Endothelial cell (in vitro differentiated cells): ENCODE results near the gene TBRG4. TPM values are rescaled to one million over a fixed set of nuclear protein-coding genes. Genes with fewer than 3 reads are reported as not detected.
"Not testable (repeated sequence)": the region's sequence is repeated elsewhere in the genome, so short reads cannot be mapped to it uniquely, and the experiment has no call there.

Source experiments
- DNase-seq: peaks from one replicate; pipeline ENCODE4 v3.0.0; 2021; ENCODE audit warnings: low spot score
- H3K27ac Mint-ChIP-seq: one replicate; pipeline ENCODE4 v1.8.0; 2021; ENCODE audit warnings: mixed read lengths, inconsistent platforms; ENCODE audit not compliant: unreplicated experiment
- H3K27me3 Mint-ChIP-seq: one replicate; pipeline ENCODE4 v1.8.0; 2021; ENCODE audit warnings: mild to moderate bottlenecking, moderate library complexity, mixed read lengths, inconsistent platforms; ENCODE audit not compliant: unreplicated experiment
- H3K36me3 Mint-ChIP-seq: one replicate; pipeline ENCODE4 v1.8.0; 2021; ENCODE audit warnings: mild to moderate bottlenecking, low read depth, mixed read lengths, inconsistent platforms; ENCODE audit not compliant: unreplicated experiment
- H3K4me1 Mint-ChIP-seq: one replicate; pipeline ENCODE4 v1.8.0; 2021; ENCODE audit warnings: mild to moderate bottlenecking, mixed read lengths, inconsistent platforms; ENCODE audit not compliant: unreplicated experiment
- H3K4me3 Mint-ChIP-seq: one replicate; pipeline ENCODE4 v1.8.0; 2021; ENCODE audit warnings: mild to moderate bottlenecking, mixed read lengths, inconsistent platforms; ENCODE audit not compliant: unreplicated experiment
- H3K9me3 Mint-ChIP-seq: one replicate; pipeline ENCODE4 v1.8.0; 2021; ENCODE audit warnings: mixed read lengths, inconsistent platforms; ENCODE audit not compliant: unreplicated experiment
- total RNA-seq: library from RNA; stranded (reverse); fragmentation: NEBNext Ultra II Directional; extraction: Animal tissue kit (Norgen Biotek cat#: 25700); gene quantifications from one replicate; pipeline ENCODE4 v1.2.1, GENCODE V29; 2021; ENCODE audit not compliant: unreplicated experiment
- TF ChIP-seq, protein P1 (sequence below): fragments of 200-600 bp; sonication (generic); IDR thresholded peaks from one replicate; pipeline ENCODE4 v1.5.0; 2021; ENCODE audit warnings: antibody characterized with exemption; ENCODE audit not compliant: unreplicated experiment

TBRG4 gene
- total RNA-seq, 1 donor from 2014 or later: 48.1 TPM

DNA sequence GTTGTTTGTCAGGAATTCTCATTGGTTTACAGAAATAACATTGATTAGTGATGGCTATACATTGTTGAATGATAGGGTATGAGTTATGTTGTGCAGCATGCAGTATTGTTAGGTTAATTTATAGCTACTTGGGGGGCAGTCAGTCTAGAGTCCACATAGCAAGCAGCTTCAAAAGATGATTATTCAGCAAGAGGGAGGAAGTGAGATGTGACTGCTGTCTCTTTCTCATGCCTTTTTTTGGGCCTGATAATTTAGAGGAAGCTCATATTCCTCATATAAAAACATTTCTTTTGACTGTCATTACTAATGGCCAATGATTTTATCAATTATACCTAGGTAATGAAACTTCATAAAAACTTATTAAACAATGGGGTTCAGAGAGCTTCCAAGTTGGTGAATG, 3.4 kb upstream of the TBRG4 start:
- Mint-ChIP-seq H3K4me1 (peaks cover 19% of the 10 kb centered on the region), H3K4me3 (no peak overlapping the region), H3K27ac (no peak overlapping the region), H3K36me3 (no peaks in the 10 kb centered on the region), H3K27me3 (peaks cover 19% of the 10 kb centered on the region), H3K9me3 (no peaks in the 10 kb centered on the region)
- no peak for DNase-seq
- TF ChIP-seq, protein P1, sequence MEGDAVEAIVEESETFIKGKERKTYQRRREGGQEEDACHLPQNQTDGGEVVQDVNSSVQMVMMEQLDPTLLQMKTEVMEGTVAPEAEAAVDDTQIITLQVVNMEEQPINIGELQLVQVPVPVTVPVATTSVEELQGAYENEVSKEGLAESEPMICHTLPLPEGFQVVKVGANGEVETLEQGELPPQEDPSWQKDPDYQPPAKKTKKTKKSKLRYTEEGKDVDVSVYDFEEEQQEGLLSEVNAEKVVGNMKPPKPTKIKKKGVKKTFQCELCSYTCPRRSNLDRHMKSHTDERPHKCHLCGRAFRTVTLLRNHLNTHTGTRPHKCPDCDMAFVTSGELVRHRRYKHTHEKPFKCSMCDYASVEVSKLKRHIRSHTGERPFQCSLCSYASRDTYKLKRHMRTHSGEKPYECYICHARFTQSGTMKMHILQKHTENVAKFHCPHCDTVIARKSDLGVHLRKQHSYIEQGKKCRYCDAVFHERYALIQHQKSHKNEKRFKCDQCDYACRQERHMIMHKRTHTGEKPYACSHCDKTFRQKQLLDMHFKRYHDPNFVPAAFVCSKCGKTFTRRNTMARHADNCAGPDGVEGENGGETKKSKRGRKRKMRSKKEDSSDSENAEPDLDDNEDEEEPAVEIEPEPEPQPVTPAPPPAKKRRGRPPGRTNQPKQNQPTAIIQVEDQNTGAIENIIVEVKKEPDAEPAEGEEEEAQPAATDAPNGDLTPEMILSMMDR: no peak

DNA sequence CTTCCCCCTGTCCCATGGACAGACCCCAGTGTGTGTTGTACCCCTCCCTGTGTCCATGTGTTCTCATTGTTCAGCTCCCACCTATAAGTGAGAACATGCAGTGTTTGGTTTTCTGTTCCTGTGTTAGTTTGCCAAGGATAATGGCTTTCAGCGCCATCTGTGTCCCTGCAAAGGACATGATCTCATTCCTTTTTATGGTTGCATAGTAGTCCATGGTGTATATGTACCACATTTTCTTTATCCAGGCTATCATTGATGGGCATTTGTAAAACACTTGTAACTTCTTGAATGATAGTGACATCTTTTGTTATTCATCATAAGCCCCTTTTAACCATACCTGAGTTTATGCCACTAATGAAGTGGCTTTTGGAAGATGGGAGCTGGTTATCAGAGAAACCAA, 2.8 kb upstream of the TBRG4 start:
- not testable (repeated sequence) for H3K9me3 Mint-ChIP-seq, H3K27ac Mint-ChIP-seq, DNase-seq, H3K4me3 Mint-ChIP-seq, H3K36me3 Mint-ChIP-seq
- H3K4me1 Mint-ChIP-seq: peaks cover 20% of the 10 kb centered on the region
- H3K27me3 Mint-ChIP-seq: peaks cover 15% of the 10 kb centered on the region

DNA sequence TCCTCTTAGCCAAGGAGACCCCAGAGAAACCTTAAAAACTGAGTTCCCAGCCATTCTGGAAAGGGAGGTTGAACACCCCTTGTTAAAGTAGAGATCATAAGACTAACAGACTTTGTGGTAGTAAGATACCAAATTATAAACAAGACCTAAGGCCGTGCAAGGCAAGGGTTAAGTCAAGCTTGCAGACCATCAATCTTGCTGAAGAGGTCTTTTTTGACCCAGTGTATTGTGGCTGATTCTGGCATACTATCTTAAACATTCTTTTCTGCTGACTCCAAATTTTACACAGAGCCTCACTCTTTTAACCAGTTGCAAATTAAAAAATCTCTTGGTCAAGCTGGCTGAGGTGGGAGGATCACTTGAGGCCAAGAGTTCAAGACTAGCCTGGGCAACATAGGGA, 1.2 kb upstream of the TBRG4 start:
- DNase-seq: no peak
- H3K4me1 Mint-ChIP-seq: peaks cover 20% of the 10 kb centered on the region
- H3K27ac Mint-ChIP-seq: peak overlapping the region; percentile 36
- peak overlapping the region; percentile 98 for H3K4me3 Mint-ChIP-seq
- peaks cover 10% of the 10 kb centered on the region for H3K27me3 Mint-ChIP-seq
- H3K36me3 Mint-ChIP-seq: peaks cover 6% of the 10 kb centered on the region
- TF ChIP-seq, protein P1: no peak
- no peaks in the 10 kb centered on the region for H3K9me3 Mint-ChIP-seq

DNA sequence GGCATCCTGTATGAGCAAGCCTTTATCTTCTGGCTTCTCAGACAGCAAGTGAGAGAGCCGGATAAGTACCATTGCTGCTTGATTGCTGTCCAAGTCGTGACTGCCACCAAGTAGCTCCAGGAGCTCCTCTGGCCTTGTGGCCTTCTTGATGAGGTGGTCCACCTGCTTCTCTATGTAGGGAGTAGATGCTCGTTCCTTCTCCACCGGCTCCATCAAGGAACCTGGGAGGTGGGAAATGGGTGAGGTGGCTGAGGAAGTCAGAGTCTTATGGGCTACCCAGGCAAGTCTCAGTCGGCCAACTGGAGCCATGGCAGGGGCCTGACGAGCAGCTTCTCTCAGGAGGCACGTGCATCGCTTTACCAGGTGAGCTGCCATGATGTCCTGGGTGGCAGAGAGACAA, 2.6 kb downstream of the TBRG4 start:
- Mint-ChIP-seq H3K27me3 (peaks cover 10% of the 10 kb centered on the region), H3K9me3 (no peaks in the 10 kb centered on the region), H3K4me3 (peak overlapping the region; percentile 12), H3K36me3 (peaks cover 15% of the 10 kb centered on the region), H3K27ac (no peak overlapping the region), H3K4me1 (peaks cover 20% of the 10 kb centered on the region)
- TF ChIP-seq, protein P1: no peak
- DNase-seq: no peak

GRCh38 chr7:45107356-45107755, 4.1 kb downstream of the TBRG4 start:
- no peak overlapping the region for H3K4me3 Mint-ChIP-seq
- no peak for DNase-seq
- H3K9me3 Mint-ChIP-seq: no peaks in the 10 kb centered on the region
- peaks cover 17% of the 10 kb centered on the region for H3K4me1 Mint-ChIP-seq
- TF ChIP-seq, protein P1: no peak
- no peak overlapping the region for H3K27ac Mint-ChIP-seq
- peaks cover 10% of the 10 kb centered on the region for H3K27me3 Mint-ChIP-seq
- H3K36me3 Mint-ChIP-seq: peaks cover 21% of the 10 kb centered on the region

DNA sequence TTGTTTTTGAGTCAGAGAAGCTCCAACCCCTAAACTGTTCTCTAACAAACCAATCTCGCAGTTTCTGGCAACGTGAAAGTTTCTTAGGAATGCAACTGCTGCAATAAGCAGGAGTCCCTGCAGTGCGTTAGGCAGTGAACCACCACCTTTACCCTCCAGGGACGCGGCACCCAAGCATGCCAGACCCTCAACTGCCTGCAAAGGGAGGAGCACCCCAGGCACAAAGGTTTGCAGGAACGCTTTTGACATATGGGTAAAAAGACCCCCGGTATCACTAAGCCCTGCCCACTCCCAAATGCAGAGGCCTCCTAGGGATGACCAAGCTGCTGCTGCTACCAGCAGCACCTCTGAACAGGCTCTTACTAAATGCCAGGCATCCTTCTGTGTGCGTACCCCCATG, 4.7 kb downstream of the TBRG4 start:
- no peak for DNase-seq
- H3K4me1 Mint-ChIP-seq: peaks cover 15% of the 10 kb centered on the region
- H3K27me3 Mint-ChIP-seq: peaks cover 8% of the 10 kb centered on the region
- TF ChIP-seq, protein P1: no peak
- no peak overlapping the region for H3K27ac Mint-ChIP-seq
- H3K36me3 Mint-ChIP-seq: peaks cover 21% of the 10 kb centered on the region
- H3K4me3 Mint-ChIP-seq: no peak overlapping the region
- H3K9me3 Mint-ChIP-seq: no peaks in the 10 kb centered on the region
